22Rv1 (cell line): Measurements from ENCODE around the gene MYH8.

ENCODE experiments used
- CTCF ChIP-seq: fragments of 450-650 bp; IDR thresholded peaks from 2 replicates; pipeline ENCODE4 v1.5.1; 2017; ENCODE audit warnings: mild to moderate bottlenecking
- ZFX ChIP-seq: fragments of 450-650 bp; IDR thresholded peaks from 2 replicates; pipeline ENCODE4 v1.6.1; 2017; ENCODE audit warnings: antibody characterized with exemption, borderline replicate concordance

DNA sequence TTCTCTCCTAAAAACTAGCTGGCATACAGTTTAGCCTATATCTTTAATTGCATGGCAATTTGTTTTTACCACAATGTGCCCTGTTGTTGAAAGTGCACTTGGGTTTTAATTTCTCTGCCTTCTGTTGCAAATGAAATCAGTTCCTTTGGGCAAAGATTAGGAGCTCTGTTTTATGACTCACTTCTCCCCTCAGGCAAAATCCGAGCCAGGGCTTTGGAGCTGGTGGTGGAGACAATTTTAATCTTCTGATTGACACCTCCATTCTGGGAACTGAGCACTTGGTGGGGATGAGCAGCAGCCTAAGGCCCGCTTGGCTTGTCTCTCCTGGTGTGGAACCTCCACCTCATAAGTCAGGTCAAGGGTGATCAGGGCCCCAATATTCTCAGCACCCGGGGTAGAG lies 13.3 kb upstream of the MYH8 start:
- TF ChIP-seq CTCF (no peak), ZFX (no peak)
